Calu3 (cell line): ENCODE measurements around the gene PKM. TPM values are rescaled to one million over a fixed set of nuclear protein-coding genes. Genes with fewer than 3 reads are reported as not detected.

Source experiments
- BruUV-seq: library from RNA; stranded (reverse); fragments of 400-500 nt; replicated peaks from 2 replicates; lab custom pipeline; 2021; lab: Mats Ljungman, UMichigan
- CTCF ChIA-PET: fragments of 300-600 bp; sonication (Branson Sonifier 250); formaldehyde crosslinking; loops from one replicate; lab custom pipeline; 2022; ENCODE audit warnings: antibody characterized with exemption; lab: Charles Lee
- DNase-seq: peaks from one replicate; pipeline ENCODE4 v3.0.0; 2022
- H3K27ac Mint-ChIP-seq: one replicate; pipeline ENCODE4 v1.8.0; 2022; ENCODE audit warnings: mixed read lengths; ENCODE audit not compliant: unreplicated experiment
- H3K27me3 Mint-ChIP-seq: one replicate; pipeline ENCODE4 v1.8.0; 2022; ENCODE audit warnings: mixed read lengths; ENCODE audit not compliant: unreplicated experiment
- H3K36me3 Mint-ChIP-seq: one replicate; pipeline ENCODE4 v1.8.0; 2022; ENCODE audit warnings: mild to moderate bottlenecking, moderate library complexity, mixed read lengths; ENCODE audit not compliant: insufficient read depth, unreplicated experiment
- H3K4me1 Mint-ChIP-seq: one replicate; pipeline ENCODE4 v1.8.0; 2022; ENCODE audit warnings: mild to moderate bottlenecking, low read depth, mixed read lengths; ENCODE audit not compliant: unreplicated experiment
- H3K4me3 Mint-ChIP-seq: one replicate; pipeline ENCODE4 v1.8.0; 2022; ENCODE audit warnings: mild to moderate bottlenecking, low read depth, moderate library complexity, mixed read lengths; ENCODE audit not compliant: unreplicated experiment
- H3K9me3 Mint-ChIP-seq: one replicate; pipeline ENCODE4 v1.8.0; 2022; ENCODE audit warnings: low read depth, mixed read lengths; ENCODE audit not compliant: unreplicated experiment
- CTCF ChIP-seq: fragments of 200-600 bp; IDR thresholded peaks from one replicate; pipeline ENCODE4 v1.8.0; 2022; ENCODE audit warnings: antibody characterized with exemption; ENCODE audit not compliant: unreplicated experiment
- intact Hi-C: fragments of 100-400 bp; cut with micrococcal nuclease; formaldehyde crosslinking; loops from one replicate; pipeline ENCODE4 v1.10.0; 2022; ENCODE audit not compliant: unreplicated experiment
- total RNA-seq: library from RNA; stranded (reverse); gene quantifications from 2 replicates; pipeline ENCODE4 v1.2.3, GENCODE V29; 2022

Gene PKM
- total RNA-seq, 1 experiment from 2014 or later: 1,922 TPM

DNA sequence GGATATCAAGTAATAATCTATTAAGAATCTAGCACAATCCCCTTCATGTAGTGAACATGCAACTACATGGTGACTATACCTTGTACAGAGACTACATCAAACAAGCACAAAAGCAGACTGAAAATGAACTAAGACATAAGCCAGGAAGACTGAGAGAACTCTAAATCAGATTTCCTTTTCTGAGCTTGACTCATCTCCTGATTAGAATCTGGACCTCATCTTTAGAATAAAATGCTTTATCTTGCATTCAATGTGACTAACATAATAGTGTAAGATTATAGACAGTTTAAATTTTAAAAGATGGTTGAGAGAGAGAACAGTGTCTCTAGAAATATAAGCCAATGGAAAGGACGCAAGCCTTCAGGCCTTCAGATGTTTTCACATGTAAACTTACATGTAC lies 17.5 kb upstream of the PKM start:
- BruUV-seq: no TSS peak
- no peak overlapping the region for H3K27ac Mint-ChIP-seq
- no peak for DNase-seq
- no peaks in the 10 kb centered on the region for H3K27me3 Mint-ChIP-seq
- TF ChIP-seq CTCF: no peak
- intact Hi-C loops: no loop called here
- H3K36me3 Mint-ChIP-seq: peaks cover 30% of the 10 kb centered on the region
- CTCF ChIA-PET: no interaction called here
- H3K4me1 Mint-ChIP-seq: no peaks in the 10 kb centered on the region
- no peaks in the 10 kb centered on the region for H3K9me3 Mint-ChIP-seq
- H3K4me3 Mint-ChIP-seq: no peak overlapping the region

- intact Hi-C loops: no loop called here
- no TSS peak for BruUV-seq
- H3K27me3 Mint-ChIP-seq: no peaks in the 10 kb centered on the region
- H3K4me1 Mint-ChIP-seq: no peaks in the 10 kb centered on the region
- no peak for TF ChIP-seq CTCF
- no peaks in the 10 kb centered on the region for H3K9me3 Mint-ChIP-seq
- H3K4me3 Mint-ChIP-seq: no peak overlapping the region
- CTCF ChIA-PET: interaction anchor here (2.7 kb wide), 1 partner anchor 16 kb away, joined by 7 read pairs; no protein-coding TSS in a partner anchor
- H3K36me3 Mint-ChIP-seq: peaks cover 27% of the 10 kb centered on the region
- no peak for DNase-seq
- H3K27ac Mint-ChIP-seq: no peak overlapping the region
Observed at GRCh38 chr15:72242775-72243370, 11.9 kb upstream of the PKM start.

DNA sequence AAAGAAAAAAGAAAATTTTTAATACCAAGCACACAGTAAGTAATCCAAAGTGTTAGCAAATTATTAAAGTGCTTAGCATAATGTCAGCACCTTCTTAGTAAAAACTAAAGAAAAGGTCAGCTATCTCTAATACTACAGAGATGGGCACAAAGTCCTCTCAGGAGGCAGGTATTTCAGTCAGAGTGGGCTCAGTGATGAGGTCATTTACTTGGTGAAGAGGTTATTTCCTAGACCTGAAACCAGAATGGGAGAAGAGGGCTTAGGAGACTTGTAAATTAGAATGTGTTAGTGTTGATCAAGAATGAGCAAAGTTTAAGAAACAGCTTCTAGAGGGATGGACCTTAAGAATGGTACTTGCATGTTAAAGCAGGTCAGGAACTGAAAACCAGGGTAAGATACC lies 8.7 kb upstream of the PKM start:
- no peak for DNase-seq
- H3K27ac Mint-ChIP-seq: no peak overlapping the region
- no peaks in the 10 kb centered on the region for H3K27me3 Mint-ChIP-seq
- H3K36me3 Mint-ChIP-seq: peaks cover 41% of the 10 kb centered on the region
- no peak overlapping the region for H3K4me3 Mint-ChIP-seq
- BruUV-seq: no TSS peak
- no peaks in the 10 kb centered on the region for H3K9me3 Mint-ChIP-seq
- CTCF ChIA-PET: interaction anchor here (0.6 to 1.7 kb wide), 2 partner anchors 13 to 49 kb away, joined by 3 to 8 read pairs; no protein-coding TSS in a partner anchor
- peaks cover 26% of the 10 kb centered on the region for H3K4me1 Mint-ChIP-seq
- intact Hi-C loops: no loop called here
- TF ChIP-seq CTCF: no peak

DNA sequence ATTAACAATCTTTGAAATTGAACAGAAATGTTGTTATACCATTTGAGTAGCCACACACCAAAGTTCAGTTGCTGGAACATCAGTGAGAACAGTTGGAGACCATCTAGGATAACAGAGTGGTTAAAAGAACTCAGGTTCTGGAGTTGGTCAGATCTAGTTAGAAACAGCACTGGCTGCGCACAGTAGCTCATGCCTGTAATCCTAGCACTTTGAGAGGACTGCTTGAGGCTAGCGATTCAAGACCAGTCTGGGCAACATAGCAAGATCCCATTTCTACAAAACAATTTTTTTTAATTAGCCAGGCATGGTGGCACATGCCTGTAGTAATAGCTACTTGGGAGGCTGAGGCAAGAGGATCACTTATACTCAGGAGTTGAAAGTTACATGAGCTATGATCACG lies 7.6 kb upstream of the PKM start:
- H3K27me3 Mint-ChIP-seq: no peaks in the 10 kb centered on the region
- TF ChIP-seq CTCF: no peak
- H3K4me3 Mint-ChIP-seq: no peak overlapping the region
- H3K4me1 Mint-ChIP-seq: peaks cover 34% of the 10 kb centered on the region
- H3K27ac Mint-ChIP-seq: peak overlapping the region; percentile 97
- CTCF ChIA-PET: interaction anchor here (1.7 kb wide), 1 partner anchor 12 kb away, joined by 8 read pairs; no protein-coding TSS in a partner anchor
- no TSS peak for BruUV-seq
- intact Hi-C loops: no loop called here
- H3K9me3 Mint-ChIP-seq: no peaks in the 10 kb centered on the region
- DNase-seq: no peak
- H3K36me3 Mint-ChIP-seq: peaks cover 43% of the 10 kb centered on the region
